GM18505 (cell line): Measurements from ENCODE around the gene SLCO3A1.

Source experiments
- ATAC-seq: cut with Tn5 transposase; IDR thresholded peaks from one replicate; pipeline ENCODE4 v1.9.1; 2021; ENCODE audit not compliant: unreplicated experiment
- POLR2A ChIP-seq: IDR thresholded peaks from 4 replicates; pipeline ENCODE4 v1.6.1; 2011; ENCODE audit warnings: borderline replicate concordance; ENCODE audit not compliant: insufficient read depth, insufficient read length; ENCODE audit errors: extremely low read depth

Gene SLCO3A1

GRCh38 chr15:91936182-91936775, 82.8 kb downstream of the SLCO3A1 start:
- no peak for ATAC-seq
- TF ChIP-seq POLR2A, result no peak

- no peak for ATAC-seq
- TF ChIP-seq POLR2A, result no peak
Measured at GRCh38 chr15:91936927-91937326, 83.4 kb downstream of the SLCO3A1 start.

GRCh38 chr15:91938136-91938535, 84.6 kb downstream of the SLCO3A1 start:
- no peak for ATAC-seq
- no peak for TF ChIP-seq POLR2A

GRCh38 chr15:91939403-91939831, 85.9 kb downstream of the SLCO3A1 start:
- TF ChIP-seq POLR2A, result no peak
- ATAC-seq, result no peak

DNA sequence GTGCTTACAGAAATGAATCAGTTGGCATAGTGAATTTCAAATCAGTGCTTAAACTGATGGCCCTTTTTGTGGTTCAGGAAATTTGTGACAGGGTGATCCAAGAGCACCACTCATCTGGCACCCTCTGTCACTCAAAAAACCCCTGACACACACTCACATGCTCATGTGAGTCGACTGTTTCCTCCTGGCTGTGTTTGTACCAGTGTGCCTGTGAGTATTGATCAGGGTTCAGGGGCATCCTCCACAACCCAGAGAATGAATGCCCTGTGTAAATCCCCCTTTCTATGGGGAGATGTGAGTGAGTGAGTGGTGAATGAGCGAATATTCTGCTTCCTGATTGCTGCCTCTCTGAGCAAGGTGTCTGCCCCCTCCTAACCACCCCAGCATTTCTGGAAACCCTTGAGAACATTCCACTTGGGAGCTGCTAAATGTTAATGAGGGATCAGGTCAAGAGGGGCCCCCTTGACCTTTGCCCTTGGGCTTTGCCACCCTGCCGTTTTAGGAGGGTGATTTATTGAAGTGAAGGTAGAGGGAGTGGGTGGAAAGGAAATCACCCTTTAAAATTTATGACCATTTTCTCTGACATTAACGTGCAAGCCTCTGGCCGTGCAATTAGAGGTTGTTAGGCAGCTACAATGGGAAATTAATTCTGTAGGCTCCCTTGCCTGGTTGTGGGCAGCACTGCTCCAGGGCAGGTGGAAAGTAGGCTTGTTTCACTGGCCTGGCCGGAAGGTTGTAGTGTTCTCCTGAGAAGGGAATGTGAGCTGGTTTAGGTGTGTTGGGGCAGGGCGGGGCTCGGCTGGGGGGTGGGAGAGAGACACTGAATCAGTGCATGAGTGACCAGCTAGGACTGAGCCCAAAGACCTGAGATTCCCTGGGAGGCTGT, 87.2 kb downstream of the SLCO3A1 start:
- no peak for TF ChIP-seq POLR2A
- ATAC-seq, result no peak

GRCh38 chr15:91941871-91942658, 88.6 kb downstream of the SLCO3A1 start:
- no peak for ATAC-seq
- TF ChIP-seq POLR2A, result no peak

DNA sequence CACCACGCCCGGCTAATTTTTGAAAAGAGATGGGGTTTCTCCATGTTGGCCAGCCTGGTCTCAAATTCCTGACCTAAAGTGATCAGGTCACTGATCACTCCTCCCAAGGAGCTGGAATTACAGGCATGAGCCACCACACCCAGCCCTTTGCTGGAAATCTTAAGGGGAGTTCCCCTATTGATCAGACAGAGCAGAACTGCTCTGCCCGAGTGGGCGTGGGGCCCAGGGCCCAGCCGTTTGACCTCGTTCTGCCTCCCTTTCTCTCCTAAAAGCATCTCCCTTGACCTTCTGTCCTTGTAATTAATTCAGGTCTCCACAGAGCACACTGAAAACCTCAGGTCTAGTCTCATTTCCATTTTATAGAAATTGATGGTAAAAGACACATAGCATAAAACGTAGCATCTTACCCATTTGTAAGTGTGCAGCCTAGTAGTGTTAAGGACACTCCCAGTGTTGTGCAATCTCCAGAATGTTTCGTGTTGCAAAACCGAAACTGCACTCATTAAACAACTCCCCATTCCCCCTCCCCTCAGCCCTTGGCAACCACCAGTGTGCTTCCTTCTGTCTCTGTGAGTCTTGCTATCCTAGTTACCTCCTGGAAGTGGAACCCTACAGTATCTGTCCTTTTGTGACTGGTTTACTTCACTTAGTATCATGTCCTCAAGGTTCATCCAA, 89.3 kb downstream of the SLCO3A1 start:
- ATAC-seq, result peak; percentile 71
- TF ChIP-seq POLR2A, result no peak

DNA sequence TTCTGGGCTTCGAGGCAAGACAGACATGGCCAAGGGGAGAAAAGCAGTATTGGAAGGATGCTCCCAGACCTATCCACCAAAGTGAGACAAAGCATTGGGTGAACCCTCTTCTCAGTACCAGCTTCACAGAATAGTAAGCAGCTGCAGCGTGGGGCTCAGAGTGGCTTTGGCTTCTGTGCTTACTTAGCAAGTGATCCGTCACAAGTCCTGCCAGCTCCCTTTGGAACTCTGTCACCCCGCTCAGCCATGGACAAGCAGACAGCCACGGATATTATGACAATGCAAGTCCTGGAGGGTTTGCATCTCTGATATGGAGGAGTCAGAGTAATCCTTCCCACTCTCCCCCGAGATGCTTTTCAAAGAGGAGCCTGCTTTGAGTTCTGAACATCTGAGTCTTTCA, 90.8 kb downstream of the SLCO3A1 start:
- no peak for TF ChIP-seq POLR2A
- no peak for ATAC-seq

DNA sequence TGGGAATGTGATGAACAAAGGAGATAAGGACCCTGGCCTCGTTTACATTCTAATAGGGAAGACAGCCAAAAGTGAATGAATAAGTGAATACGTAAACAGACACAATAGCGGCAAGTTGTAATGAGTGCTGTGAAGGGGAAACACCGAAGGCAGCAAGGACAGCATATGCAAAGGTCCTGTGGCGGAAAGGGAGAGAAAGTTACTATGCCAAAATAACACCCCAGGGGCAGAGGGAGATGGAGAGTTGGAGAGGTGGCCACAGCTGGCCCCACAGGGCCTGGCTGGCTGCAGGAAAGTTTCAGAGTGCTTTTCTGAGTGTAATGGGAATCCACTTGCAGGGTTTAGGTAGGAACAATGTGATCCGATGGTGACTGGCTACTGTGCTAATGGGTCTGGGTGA, 91.9 kb downstream of the SLCO3A1 start:
- no peak for ATAC-seq
- no peak for TF ChIP-seq POLR2A

DNA sequence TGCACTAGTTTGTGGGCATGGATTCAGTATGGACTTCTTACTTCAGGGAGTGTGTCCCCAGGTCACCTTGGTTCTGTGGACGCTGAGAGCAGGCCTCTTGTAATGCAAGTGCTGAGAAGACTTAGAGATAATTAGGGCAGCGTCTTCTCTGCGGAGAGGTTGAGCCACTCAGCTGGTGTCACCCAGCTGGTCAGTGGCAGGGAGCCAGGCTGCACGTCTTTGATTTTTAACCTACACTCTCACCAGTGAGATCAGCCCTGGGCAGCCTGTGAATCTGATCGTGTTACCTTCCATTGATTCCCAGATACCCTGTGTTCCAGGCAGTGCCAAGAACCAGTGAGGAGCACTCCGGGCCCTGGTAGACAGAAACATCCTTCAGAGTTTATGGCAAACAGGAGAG, 92.6 kb downstream of the SLCO3A1 start:
- ATAC-seq, result no peak
- no peak for TF ChIP-seq POLR2A

GRCh38 chr15:91946581-91947292, 93.2 kb downstream of the SLCO3A1 start:
- no peak for TF ChIP-seq POLR2A
- ATAC-seq, result no peak

GRCh38 chr15:91947293-91947679, 93.8 kb downstream of the SLCO3A1 start:
- ATAC-seq, result no peak
- TF ChIP-seq POLR2A, result no peak

DNA sequence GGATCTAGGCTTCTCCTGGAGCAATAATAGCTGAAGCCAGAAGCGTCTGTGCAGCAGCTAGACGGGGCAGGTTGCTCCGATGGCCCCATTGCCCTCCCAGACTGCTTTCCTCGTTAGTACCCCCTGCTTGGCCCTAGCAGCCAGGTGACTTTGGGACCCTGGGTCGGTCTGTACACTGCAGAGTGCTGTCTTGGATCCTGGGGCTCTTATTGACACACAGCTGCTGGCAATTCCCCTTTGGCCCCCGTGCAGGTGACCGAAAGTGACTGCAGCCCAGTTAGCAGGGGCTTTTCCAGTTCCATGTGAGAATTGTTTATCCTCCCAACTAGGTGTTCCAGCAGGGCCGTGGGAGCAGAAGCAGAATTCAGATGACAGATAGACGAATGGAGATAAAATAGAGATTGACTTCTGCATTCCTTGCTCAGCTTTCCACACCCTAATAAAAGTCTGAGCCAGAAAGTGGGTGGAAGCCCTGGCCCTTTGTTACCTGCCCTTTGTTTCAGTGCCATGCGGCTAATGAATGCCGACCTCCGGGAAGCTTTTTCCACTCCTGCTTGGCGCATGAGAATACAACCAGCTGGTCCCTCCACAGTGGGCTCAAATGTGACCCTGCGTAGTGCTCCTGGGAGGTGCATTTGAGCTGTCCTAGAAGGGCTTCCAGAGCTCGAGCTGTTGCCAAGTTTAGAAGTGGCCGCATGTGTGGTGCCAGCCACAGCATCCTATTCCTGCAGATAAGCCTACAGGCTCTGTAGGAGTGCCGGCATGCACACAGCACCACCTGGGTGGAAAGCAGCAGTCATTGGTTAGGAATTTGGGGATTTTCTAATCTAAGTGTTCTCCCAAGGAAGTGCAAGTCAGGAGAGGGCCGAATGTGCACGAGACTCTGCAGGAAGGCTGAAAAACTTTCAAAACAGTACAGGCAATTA, 94.4 kb downstream of the SLCO3A1 start:
- no peak for ATAC-seq
- no peak for TF ChIP-seq POLR2A
